Panc1 (cell line): ENCODE measurements around the gene E2F2.

ENCODE experiments used
- POLR2AphosphoS5 ChIP-seq: IDR thresholded peaks from 2 replicates; pipeline ENCODE4 v1.6.1; 2012; ENCODE audit warnings: mild to moderate bottlenecking, low read depth, low read length, moderate library complexity
- TCF7L2 ChIP-seq: IDR thresholded peaks from 2 replicates; pipeline ENCODE4 v1.6.1; 2011; ENCODE audit warnings: mild to moderate bottlenecking, low read depth, low read length, inconsistent platforms
- TF ChIP-seq, protein P1 (sequence below): fragments of 450-650 bp; IDR thresholded peaks from 2 replicates; pipeline ENCODE4 v1.5.1; 2017; ENCODE audit warnings: mild to moderate bottlenecking
- TF ChIP-seq, protein P2 (sequence below), 2 experiments: IDR thresholded peaks; 2 replicates each; pipeline ENCODE4 v1.6.1; 2011 to 2012; ENCODE audit warnings: low read depth in 2 of 2, control low read depth in 1 of 2, low read length in 1 of 2, mild to moderate bottlenecking in 1 of 2, moderate library complexity in 1 of 2; ENCODE audit not compliant: insufficient read depth in 1 of 2

DNA sequence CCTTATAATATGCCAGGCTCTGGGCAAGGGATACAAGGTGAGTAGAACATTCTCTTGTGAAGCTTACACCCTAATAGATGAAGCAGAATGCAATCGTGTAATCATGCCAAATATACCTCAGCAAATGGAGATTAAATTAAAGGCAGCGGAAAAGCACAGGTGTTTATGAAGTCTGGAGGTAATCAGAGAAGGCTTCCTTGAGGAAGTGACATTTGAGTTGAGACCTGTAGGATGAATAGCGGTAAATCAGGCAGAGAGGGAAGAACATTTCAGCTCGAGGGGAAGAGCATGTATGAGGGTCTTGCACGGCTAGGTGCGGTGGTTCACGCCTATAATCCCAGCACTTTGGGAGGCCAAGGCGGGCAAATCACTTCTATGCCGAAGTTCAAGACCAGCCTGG, 13.5 kb downstream of the E2F2 start:
- TF ChIP-seq, protein P1, sequence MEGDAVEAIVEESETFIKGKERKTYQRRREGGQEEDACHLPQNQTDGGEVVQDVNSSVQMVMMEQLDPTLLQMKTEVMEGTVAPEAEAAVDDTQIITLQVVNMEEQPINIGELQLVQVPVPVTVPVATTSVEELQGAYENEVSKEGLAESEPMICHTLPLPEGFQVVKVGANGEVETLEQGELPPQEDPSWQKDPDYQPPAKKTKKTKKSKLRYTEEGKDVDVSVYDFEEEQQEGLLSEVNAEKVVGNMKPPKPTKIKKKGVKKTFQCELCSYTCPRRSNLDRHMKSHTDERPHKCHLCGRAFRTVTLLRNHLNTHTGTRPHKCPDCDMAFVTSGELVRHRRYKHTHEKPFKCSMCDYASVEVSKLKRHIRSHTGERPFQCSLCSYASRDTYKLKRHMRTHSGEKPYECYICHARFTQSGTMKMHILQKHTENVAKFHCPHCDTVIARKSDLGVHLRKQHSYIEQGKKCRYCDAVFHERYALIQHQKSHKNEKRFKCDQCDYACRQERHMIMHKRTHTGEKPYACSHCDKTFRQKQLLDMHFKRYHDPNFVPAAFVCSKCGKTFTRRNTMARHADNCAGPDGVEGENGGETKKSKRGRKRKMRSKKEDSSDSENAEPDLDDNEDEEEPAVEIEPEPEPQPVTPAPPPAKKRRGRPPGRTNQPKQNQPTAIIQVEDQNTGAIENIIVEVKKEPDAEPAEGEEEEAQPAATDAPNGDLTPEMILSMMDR: no peak
- TF ChIP-seq POLR2AphosphoS5: no peak
- no peak for TF ChIP-seq TCF7L2
- TF ChIP-seq, protein P2, sequence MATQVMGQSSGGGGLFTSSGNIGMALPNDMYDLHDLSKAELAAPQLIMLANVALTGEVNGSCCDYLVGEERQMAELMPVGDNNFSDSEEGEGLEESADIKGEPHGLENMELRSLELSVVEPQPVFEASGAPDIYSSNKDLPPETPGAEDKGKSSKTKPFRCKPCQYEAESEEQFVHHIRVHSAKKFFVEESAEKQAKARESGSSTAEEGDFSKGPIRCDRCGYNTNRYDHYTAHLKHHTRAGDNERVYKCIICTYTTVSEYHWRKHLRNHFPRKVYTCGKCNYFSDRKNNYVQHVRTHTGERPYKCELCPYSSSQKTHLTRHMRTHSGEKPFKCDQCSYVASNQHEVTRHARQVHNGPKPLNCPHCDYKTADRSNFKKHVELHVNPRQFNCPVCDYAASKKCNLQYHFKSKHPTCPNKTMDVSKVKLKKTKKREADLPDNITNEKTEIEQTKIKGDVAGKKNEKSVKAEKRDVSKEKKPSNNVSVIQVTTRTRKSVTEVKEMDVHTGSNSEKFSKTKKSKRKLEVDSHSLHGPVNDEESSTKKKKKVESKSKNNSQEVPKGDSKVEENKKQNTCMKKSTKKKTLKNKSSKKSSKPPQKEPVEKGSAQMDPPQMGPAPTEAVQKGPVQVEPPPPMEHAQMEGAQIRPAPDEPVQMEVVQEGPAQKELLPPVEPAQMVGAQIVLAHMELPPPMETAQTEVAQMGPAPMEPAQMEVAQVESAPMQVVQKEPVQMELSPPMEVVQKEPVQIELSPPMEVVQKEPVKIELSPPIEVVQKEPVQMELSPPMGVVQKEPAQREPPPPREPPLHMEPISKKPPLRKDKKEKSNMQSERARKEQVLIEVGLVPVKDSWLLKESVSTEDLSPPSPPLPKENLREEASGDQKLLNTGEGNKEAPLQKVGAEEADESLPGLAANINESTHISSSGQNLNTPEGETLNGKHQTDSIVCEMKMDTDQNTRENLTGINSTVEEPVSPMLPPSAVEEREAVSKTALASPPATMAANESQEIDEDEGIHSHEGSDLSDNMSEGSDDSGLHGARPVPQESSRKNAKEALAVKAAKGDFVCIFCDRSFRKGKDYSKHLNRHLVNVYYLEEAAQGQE (IDR thresholded peaks at IDR 0.05; ENCODE audit: insufficient read depth in 1 of 2, low read depth in 2 of 2, low read length in 1 of 2): no peak
